Panc1 (cell line): ENCODE measurements around the gene WBP1L.

ENCODE experiments used
- POLR2AphosphoS5 ChIP-seq: IDR thresholded peaks from 2 replicates; pipeline ENCODE4 v1.6.1; 2012; ENCODE audit warnings: mild to moderate bottlenecking, low read depth, low read length, moderate library complexity
- TCF7L2 ChIP-seq: IDR thresholded peaks from 2 replicates; pipeline ENCODE4 v1.6.1; 2011; ENCODE audit warnings: mild to moderate bottlenecking, low read depth, low read length, inconsistent platforms
- TF ChIP-seq, protein P1 (sequence below): fragments of 450-650 bp; IDR thresholded peaks from 2 replicates; pipeline ENCODE4 v1.5.1; 2017; ENCODE audit warnings: mild to moderate bottlenecking

DNA sequence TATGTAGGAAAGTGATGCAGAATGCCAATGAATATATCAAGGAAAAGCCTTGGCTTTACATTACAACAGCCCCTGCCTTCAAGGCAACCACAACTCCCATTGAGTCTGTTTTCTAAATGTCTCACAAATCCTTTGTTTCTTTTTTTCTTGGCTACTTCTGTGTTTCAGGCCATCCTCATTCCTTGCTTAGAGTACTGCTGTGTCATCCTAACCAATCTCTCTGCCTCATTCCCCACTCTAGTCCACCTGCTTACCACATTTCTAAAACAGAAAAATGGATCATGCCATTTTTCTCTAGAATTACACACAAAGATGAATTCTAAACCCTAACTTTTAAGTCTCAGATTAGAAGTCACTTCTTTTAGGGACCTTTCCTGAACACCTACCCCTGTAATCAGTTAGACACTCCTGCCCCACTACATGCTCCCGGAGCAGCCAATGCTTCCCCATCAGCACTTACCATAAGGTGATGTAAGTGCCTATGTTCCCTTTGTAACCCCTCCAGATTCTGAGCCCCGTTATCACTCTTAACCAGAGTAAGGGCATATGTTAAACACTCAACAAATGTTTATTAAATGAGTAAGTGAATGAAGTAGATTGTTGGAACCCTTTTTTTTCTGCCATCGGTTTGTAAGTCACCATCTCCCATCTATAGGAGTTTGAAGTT lies 113.1 kb downstream of the WBP1L start:
- TF ChIP-seq, protein P1, sequence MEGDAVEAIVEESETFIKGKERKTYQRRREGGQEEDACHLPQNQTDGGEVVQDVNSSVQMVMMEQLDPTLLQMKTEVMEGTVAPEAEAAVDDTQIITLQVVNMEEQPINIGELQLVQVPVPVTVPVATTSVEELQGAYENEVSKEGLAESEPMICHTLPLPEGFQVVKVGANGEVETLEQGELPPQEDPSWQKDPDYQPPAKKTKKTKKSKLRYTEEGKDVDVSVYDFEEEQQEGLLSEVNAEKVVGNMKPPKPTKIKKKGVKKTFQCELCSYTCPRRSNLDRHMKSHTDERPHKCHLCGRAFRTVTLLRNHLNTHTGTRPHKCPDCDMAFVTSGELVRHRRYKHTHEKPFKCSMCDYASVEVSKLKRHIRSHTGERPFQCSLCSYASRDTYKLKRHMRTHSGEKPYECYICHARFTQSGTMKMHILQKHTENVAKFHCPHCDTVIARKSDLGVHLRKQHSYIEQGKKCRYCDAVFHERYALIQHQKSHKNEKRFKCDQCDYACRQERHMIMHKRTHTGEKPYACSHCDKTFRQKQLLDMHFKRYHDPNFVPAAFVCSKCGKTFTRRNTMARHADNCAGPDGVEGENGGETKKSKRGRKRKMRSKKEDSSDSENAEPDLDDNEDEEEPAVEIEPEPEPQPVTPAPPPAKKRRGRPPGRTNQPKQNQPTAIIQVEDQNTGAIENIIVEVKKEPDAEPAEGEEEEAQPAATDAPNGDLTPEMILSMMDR = no peak
- TF ChIP-seq TCF7L2 = no peak
- no peak for TF ChIP-seq POLR2AphosphoS5
